SU-DHL-6 (cell line): ENCODE measurements around the gene BORA.

Experiments
- H2AFZ ChIP-seq: fragments of 200-600 bp; sonication (generic); 2 replicates; pipeline ENCODE4 v1.6.1; 2014; ENCODE audit warnings: low read depth, mild to moderate bottlenecking, moderate library complexity, mixed read lengths, antibody characterized with exemption, low read length; ENCODE audit not compliant: severe bottlenecking
- H3F3A ChIP-seq: fragments of 200-600 bp; shearing (Covaris generic); 2 replicates; pipeline ENCODE4 v1.6.0; 2016; ENCODE audit warnings: antibody characterized with exemption, mild to moderate bottlenecking; ENCODE audit not compliant: insufficient read depth
- H3K27ac ChIP-seq: fragments of 200-600 bp; sonication (generic); 2 replicates; pipeline ENCODE4 v1.5.1; 2016; ENCODE audit warnings: low read depth, mild to moderate bottlenecking, low read length, moderate library complexity, mixed read lengths
- H3K27me3 ChIP-seq: fragments of 200-600 bp; sonication (generic), shearing (Covaris generic); 2 replicates; pipeline ENCODE4 v1.6.0; 2014; ENCODE audit warnings: mild to moderate bottlenecking, low read length
- H3K36me3 ChIP-seq: fragments of 200-600 bp; sonication (generic); 2 replicates; pipeline ENCODE4 v1.6.1; 2014; ENCODE audit warnings: mild to moderate bottlenecking, low read length, mixed read lengths
- H3K4me2 ChIP-seq: fragments of 300-600, 200-600 bp; shearing (Covaris generic), sonication (generic); 2 replicates; pipeline ENCODE4 v1.6.0; 2014; ENCODE audit warnings: low read length, low read depth, mild to moderate bottlenecking; ENCODE audit not compliant: poor library complexity, severe bottlenecking
- H3K4me3 ChIP-seq: fragments of 200-600 bp; sonication (generic); 2 replicates; pipeline ENCODE4 v1.5.1; 2014; ENCODE audit warnings: antibody characterized with exemption, low read length, mild to moderate bottlenecking, mixed read lengths; ENCODE audit not compliant: insufficient read depth, poor library complexity, severe bottlenecking
- H3K79me2 ChIP-seq: fragments of 200-600 bp; sonication (generic); 2 replicates; pipeline ENCODE4 v1.6.1; 2014; ENCODE audit warnings: mild to moderate bottlenecking, low read length, moderate library complexity; ENCODE audit not compliant: insufficient read depth
- H3K9ac ChIP-seq: fragments of 200-600 bp; sonication (generic); 2 replicates; pipeline ENCODE4 v1.7.0; 2014; ENCODE audit warnings: mild to moderate bottlenecking, low read length
- H3K9me2 ChIP-seq: fragments of 200-600 bp; sonication (generic); replicated peaks from 2 replicates; pipeline ENCODE4 v1.6.1; 2014; ENCODE audit warnings: low read length; ENCODE audit not compliant: insufficient read depth
- H3K9me3 ChIP-seq: fragments of 200-600 bp; sonication (generic); 2 replicates; pipeline ENCODE4 v1.6.1; 2014; ENCODE audit warnings: low read length, mixed read lengths; ENCODE audit not compliant: insufficient read depth
- H4K20me1 ChIP-seq: fragments of 200-600 bp; sonication (generic); 2 replicates; pipeline ENCODE4 v1.6.1; 2014; ENCODE audit warnings: low read depth, mild to moderate bottlenecking, antibody characterized with exemption, low read length, moderate library complexity, mixed read lengths
- EZH2phosphoT487 ChIP-seq: fragments of 200-600 bp; sonication (generic), shearing (Covaris generic); conservative IDR thresholded peaks from 2 replicates; pipeline ENCODE4 v1.6.1; 2018; ENCODE audit warnings: mild to moderate bottlenecking, antibody characterized with exemption, low read length, moderate library complexity, mixed read lengths
- TF ChIP-seq, protein P1 (sequence below): fragments of 200-600 bp; sonication (generic); IDR thresholded peaks from one replicate; pipeline ENCODE4 v1.5.1; 2017; ENCODE audit warnings: antibody characterized with exemption, mild to moderate bottlenecking, low read length, moderate library complexity; ENCODE audit not compliant: insufficient read depth, poor library complexity, severe bottlenecking

Gene BORA

DNA sequence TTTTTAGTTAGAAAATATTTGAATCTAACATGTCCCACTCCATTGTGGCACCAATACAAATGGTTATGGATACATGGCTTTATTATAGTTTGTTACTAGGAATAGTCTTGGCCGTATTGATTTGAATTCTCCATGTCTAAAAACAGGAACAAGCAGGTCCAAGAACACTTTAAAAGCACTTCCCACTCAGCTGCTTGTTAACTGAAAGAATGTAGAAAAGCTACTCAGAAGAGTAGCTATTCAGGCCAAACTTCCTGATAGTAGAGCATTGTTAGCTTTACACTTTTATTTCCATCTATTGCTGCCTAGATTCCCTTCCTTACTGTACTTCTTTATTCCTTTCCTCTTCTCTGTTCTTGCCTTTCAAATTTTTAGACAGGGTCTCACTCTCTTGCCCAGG, 61.1 kb downstream of the BORA start:
- H3K9me2 ChIP-seq: no peaks in the 10 kb centered on the region
- no peak overlapping the region for H3K4me3 ChIP-seq
- peaks cover 23% of the 10 kb centered on the region for H3K36me3 ChIP-seq
- H3K9me3 ChIP-seq: no peaks in the 10 kb centered on the region
- peaks cover 52% of the 10 kb centered on the region for H3K79me2 ChIP-seq
- no peaks in the 10 kb centered on the region for H3F3A ChIP-seq
- no peak overlapping the region for H3K27ac ChIP-seq
- H3K9ac ChIP-seq: no peak overlapping the region
- no peak overlapping the region for H2AFZ ChIP-seq
- TF ChIP-seq, protein P1, sequence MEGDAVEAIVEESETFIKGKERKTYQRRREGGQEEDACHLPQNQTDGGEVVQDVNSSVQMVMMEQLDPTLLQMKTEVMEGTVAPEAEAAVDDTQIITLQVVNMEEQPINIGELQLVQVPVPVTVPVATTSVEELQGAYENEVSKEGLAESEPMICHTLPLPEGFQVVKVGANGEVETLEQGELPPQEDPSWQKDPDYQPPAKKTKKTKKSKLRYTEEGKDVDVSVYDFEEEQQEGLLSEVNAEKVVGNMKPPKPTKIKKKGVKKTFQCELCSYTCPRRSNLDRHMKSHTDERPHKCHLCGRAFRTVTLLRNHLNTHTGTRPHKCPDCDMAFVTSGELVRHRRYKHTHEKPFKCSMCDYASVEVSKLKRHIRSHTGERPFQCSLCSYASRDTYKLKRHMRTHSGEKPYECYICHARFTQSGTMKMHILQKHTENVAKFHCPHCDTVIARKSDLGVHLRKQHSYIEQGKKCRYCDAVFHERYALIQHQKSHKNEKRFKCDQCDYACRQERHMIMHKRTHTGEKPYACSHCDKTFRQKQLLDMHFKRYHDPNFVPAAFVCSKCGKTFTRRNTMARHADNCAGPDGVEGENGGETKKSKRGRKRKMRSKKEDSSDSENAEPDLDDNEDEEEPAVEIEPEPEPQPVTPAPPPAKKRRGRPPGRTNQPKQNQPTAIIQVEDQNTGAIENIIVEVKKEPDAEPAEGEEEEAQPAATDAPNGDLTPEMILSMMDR: no peak
- TF ChIP-seq EZH2phosphoT487: no peak
- no peaks in the 10 kb centered on the region for H4K20me1 ChIP-seq
- H3K4me2 ChIP-seq: no peak overlapping the region
- no peaks in the 10 kb centered on the region for H3K27me3 ChIP-seq

DNA sequence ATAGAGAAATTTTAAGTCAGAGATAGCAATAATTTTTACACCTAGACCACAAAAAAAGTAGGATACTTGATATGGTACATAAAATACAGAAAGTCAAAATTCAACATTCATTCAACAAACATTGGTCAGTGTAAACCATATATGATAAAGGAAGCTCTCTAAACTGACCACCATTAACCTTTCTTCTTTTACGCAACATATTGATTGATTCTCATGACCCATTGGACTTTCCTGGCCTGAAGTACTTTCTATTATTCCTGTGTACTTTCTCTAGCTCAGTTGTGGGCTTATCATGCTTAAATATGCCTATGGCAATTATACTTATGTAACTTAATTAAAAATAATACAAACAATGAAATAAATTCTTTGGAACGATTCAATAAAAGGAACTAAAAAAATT, 64.9 kb downstream of the BORA start:
- H3K79me2 ChIP-seq: peaks cover 24% of the 10 kb centered on the region
- no peaks in the 10 kb centered on the region for H3K27me3 ChIP-seq
- no peak overlapping the region for H3K4me2 ChIP-seq
- no peak overlapping the region for H2AFZ ChIP-seq
- no peak overlapping the region for H3K27ac ChIP-seq
- no peak overlapping the region for H3K4me3 ChIP-seq
- H3K36me3 ChIP-seq: peaks cover 33% of the 10 kb centered on the region
- H3K9me2 ChIP-seq: no peaks in the 10 kb centered on the region
- H3F3A ChIP-seq: no peaks in the 10 kb centered on the region
- TF ChIP-seq EZH2phosphoT487: no peak
- no peak overlapping the region for H3K9ac ChIP-seq
- H3K9me3 ChIP-seq: no peaks in the 10 kb centered on the region
- no peaks in the 10 kb centered on the region for H4K20me1 ChIP-seq

DNA sequence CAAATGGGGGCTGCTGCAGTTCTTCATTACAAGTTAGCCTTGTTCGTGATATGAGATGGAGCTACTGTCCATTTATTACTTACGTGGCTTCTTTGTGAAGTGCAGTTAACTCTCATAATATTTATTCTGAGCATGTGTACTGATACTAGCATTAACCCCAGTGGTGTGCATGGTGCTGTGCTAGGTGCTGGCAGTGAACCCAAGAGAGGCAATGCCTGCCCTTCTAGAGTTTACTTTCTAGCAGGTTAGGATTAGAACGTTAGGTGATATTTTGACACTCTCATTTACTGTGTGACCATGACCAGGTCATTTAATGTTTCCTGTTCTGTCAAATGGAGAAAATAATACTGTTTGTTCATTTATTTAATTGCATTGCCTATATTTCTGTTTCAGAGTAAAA, 71.1 kb downstream of the BORA start:
- 0 out of 2 replicates have a peak, but pooled peaks cover 2% of the 10 kb centered on the region for H3K79me2 ChIP-seq
- H3K9ac ChIP-seq: no peak overlapping the region
- no peak overlapping the region for H3K4me3 ChIP-seq
- H3K4me2 ChIP-seq: no peak overlapping the region
- TF ChIP-seq EZH2phosphoT487: no peak
- TF ChIP-seq, protein P1: no peak
- no peak overlapping the region for H2AFZ ChIP-seq
- no peaks in the 10 kb centered on the region for H4K20me1 ChIP-seq
- H3K9me3 ChIP-seq: no peaks in the 10 kb centered on the region
- no peaks in the 10 kb centered on the region for H3F3A ChIP-seq
- no peak overlapping the region for H3K27ac ChIP-seq
- no peaks in the 10 kb centered on the region for H3K9me2 ChIP-seq
- peaks cover 33% of the 10 kb centered on the region; the same call in 1 of the 2 replicates for H3K36me3 ChIP-seq
- no peaks in the 10 kb centered on the region for H3K27me3 ChIP-seq

- peaks cover 10% of the 10 kb centered on the region; the same call in 1 of the 2 replicates for H3K36me3 ChIP-seq
- no peak overlapping the region for H3K4me3 ChIP-seq
- H3K4me2 ChIP-seq: no peak overlapping the region
- no peak for TF ChIP-seq EZH2phosphoT487
- TF ChIP-seq, protein P1: no peak
- H3K27me3 ChIP-seq: no peaks in the 10 kb centered on the region
- H3K9me2 ChIP-seq: no peaks in the 10 kb centered on the region
- H3K9me3 ChIP-seq: no peaks in the 10 kb centered on the region
- peaks cover 9% of the 10 kb centered on the region for H3F3A ChIP-seq
- no peaks in the 10 kb centered on the region for H3K79me2 ChIP-seq
- no peak overlapping the region for H3K9ac ChIP-seq
- H3K27ac ChIP-seq: no peak overlapping the region
- H4K20me1 ChIP-seq: no peaks in the 10 kb centered on the region
- H2AFZ ChIP-seq: no peak overlapping the region
Measured at GRCh38 chr13:72804301-72804700, 76.6 kb downstream of the BORA start.
